HG03469 (cell line): ENCODE data around the gene RAB27B.

Source experiments
- ATAC-seq: cut with Tn5 transposase; IDR thresholded peaks from one replicate; pipeline ENCODE4 v1.9.1; 2021; ENCODE audit warnings: mild to moderate bottlenecking, moderate library complexity, moderate number of reproducible peaks; ENCODE audit not compliant: unreplicated experiment

Gene RAB27B

GRCh38 chr18:54859667-54860421 is 31.6 kb downstream of the RAB27B start:
- ATAC-seq: no peak

- ATAC-seq: no peak
These were observed 32.7 kb downstream of the RAB27B start for GRCh38 chr18:54860941-54861340.

GRCh38 chr18:54867131-54867530 is 38.9 kb downstream of the RAB27B start:
- ATAC-seq: no peak

GRCh38 chr18:54871231-54871630 is 43.0 kb downstream of the RAB27B start:
- ATAC-seq: no peak

- ATAC-seq: no peak
These were observed 44.4 kb downstream of the RAB27B start for GRCh38 chr18:54872681-54873080.

DNA sequence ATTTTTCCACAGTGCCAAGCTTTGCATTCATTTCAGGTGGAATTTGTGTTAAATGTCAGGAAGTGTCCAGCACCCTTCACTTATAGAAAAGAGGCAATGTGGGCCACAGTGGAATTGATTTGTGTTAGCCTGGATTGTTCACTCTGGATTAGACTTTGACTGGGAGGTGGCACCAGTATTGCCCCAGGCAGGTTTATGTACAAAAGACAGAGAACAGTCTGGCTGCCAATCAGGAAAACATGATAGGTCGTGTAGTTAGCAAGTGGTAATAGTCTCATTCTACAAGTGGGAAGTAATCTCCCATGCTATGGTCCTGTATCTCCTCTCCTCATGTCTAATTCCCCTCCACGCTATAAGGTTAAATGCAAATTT is 45.6 kb downstream of the RAB27B start:
- no peak for ATAC-seq

GRCh38 chr18:54875063-54875462 is 46.8 kb downstream of the RAB27B start:
- no peak for ATAC-seq

GRCh38 chr18:54877076-54877475 is 48.8 kb downstream of the RAB27B start:
- ATAC-seq: no peak

- ATAC-seq: no peak
These were observed 49.9 kb downstream of the RAB27B start for GRCh38 chr18:54878159-54878622.

DNA sequence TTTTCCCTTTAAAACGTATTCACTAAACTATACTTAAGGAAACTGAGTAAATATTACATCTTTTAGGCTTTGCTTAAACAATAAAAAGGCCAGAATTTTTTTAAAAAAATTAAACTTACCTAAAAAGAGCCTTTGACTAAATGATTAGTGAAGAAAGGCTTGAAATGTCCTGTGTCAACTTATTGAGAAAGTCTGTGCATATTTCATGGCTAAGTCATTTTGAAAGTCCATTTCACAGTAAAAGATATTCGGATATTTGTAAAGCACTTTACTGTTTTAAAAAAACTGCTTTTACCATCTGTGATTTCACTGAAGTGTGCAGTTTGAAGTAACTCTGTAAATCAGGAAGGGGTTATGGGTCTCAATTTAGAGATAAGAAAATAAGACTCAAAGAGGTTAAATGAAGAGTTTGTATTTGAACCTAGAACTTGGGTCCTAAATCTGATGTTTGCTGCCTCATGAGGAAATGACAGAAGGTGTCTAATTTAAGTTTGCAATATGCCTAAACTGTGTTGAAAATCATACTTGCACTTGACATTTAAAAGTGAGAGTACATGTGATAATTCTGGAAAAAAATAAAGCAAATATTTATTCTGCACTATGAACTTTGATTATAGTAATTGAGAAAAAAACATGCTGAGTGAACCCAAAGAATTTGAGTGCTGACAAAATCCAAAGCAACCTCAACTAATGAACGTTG is 50.5 kb downstream of the RAB27B start:
- ATAC-seq: no peak

GRCh38 chr18:54879691-54880090 is 51.4 kb downstream of the RAB27B start:
- ATAC-seq: no peak

GRCh38 chr18:54880395-54881105 is 52.3 kb downstream of the RAB27B start:
- ATAC-seq: no peak

DNA sequence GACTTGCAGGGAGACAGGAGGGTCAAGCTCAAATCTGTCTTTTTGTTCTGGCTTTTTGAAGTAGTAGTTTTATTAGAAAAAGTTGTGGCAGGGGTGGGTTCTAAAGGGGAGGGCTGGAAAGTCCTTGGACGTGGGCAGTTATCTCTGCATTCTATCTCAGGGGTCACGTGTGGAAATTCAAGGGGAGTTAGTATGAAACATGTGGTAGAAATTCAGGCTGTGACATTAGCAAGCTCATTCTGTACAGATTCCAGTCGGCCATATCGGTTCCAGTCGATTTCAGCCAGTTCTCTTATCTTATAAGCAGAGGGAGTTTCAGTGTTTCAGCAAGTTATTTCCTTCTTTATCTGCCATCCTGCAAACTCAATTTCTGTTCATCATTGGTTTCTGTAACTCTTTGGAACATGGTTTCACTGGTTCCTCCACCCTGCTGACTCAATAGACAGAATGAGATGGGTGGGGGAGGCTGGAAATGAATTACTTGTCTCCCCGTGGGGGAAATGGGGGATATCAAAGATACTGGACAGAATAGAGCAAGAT is 53.0 kb downstream of the RAB27B start:
- ATAC-seq: no peak

DNA sequence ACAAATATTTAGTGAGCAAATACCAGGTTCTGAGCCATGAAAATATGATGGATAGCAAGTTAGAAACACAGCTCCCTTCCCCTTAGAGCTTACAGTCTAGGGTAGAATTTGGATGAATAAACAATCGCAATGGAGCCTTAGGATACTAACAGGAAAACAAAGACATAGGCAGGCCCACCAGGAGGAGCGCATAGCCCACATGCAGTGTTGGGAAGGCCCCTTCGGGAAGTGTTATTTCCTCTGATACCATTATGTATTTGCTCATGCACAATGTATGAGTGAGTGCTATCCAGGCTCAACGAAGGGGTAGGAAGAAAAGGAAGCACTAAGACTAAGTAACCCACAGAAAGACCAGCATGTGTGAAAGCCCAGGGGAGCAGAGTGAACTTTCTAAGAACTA is 54.0 kb downstream of the RAB27B start:
- ATAC-seq: no peak

DNA sequence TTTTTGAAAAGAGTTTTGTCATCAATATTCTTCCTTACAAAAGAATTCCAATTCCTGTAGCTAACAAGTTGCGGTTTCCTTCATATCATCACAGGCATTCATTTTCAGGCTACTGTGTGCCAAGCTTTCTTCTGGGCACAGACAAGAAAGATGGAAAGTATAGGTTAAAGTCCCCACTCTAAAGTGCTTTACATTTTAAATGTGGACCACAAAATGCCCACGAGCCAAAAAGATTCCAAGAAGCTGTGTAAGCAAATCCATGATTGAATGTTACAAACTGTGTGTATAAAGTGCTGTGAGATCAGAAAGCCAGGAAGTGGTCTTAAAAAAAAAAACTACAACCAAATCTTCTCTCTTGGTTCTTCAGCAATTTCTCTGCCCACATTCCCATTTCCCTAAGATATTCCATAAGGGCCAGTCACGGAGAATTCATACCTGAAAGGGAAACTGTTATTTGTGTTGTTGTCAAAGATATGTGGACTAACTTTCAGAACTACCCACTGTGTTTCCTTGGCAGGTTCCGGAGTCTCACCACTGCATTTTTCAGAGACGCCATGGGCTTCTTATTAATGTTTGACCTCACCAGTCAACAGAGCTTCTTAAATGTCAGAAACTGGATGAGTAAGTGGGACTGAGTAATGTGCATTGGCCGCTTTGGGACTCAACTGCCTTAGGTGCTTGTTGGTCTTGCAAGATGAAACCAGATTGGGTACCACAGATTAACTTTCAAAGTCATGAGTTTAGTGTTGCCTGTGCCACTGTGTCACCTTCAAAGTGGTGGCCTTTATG is 55.7 kb downstream of the RAB27B start:
- ATAC-seq: no peak

- ATAC-seq: no peak
These were observed 60.1 kb downstream of the RAB27B start for GRCh38 chr18:54888378-54888777.

GRCh38 chr18:54888933-54889332 is 60.7 kb downstream of the RAB27B start:
- no peak for ATAC-seq

DNA sequence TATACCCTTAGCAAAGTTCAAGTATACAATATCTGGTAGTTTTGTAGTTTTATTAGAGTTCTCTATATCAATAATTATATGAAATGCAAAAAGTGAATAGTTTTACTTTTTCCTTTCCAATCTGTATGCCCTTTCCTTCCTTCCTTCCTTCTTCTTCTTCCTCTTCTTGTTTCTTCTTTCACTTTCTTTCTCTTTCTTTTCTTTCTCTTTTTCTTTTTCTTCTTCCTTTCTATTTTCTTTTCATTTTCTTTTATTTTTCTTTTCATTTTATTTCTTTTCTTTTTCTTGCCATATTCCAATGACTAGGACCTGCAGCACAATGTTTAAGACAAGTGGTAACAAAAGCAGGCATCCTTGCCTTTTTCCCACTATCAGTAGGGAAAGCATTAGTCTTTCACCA is 71.2 kb downstream of the RAB27B start:
- no peak for ATAC-seq

- no peak for ATAC-seq
These were observed 72.0 kb downstream of the RAB27B start for GRCh38 chr18:54900290-54900689.

DNA sequence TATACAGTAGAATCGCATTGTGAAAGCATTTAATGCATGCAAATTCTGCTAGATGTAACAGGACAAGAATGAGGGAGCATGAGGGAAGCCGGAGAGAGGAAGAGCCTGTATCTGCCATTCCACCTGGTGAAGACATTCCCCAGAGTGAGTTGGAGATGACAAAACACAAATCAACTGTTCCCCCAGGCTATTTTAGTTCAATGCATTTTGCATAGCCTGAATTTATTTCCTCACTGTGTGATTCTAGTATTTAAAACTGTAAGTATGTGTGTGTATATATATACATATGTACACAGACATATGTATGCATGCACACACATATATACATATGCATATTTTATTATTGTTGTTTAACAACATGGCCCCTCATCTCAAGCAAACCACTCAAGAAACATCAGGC is 76.3 kb downstream of the RAB27B start:
- no peak for ATAC-seq

GRCh38 chr18:54905629-54906028 is 77.4 kb downstream of the RAB27B start:
- no peak for ATAC-seq
